ENCODE results near the gene OXCT2.
A peak's percentile ranks its signal among the peaks of the same experiment; 100 is the strongest.
"Not testable (repeated sequence)": the region's sequence is repeated elsewhere in the genome, so short reads cannot be mapped to it uniquely, and the experiment has no call there.

Gene OXCT2

DNA sequence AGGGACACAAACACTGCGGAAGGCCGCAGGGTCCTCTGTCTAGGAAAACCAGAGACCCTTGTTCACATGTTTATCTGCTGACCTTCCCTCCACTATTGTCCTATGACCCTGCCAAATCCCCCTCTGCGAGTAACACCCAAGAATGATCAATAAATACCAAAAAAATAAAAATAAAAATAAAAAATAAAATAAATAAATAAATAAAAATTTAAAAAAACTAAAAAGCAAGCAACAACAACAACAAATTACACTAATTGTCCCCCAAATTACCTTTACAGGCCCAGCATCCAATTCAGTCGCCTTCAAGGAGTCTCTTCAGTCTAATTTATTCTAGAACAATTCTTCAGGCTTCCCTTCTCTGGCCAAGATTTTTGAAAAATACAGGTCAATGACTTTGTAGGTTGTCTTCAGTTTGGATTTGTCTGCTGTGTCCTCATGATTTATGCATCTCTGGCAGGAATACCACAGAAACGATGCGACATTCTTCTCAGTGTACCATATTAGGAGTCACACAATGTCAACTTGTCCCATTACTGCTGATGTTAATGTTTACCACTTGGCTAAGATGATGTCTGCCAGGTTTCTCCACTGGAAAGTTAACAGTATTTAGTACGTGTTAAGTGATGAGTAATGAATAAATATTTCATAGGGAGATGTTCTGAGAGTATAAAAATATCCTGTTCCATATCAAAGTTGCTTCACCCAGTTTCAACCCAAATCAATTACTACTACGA, 37.8 kb upstream of the OXCT2 start:
- ChIA-PET CTCF (interaction anchor here (0.9 kb wide), 1 partner anchor 224 kb away, joined by 3 read pairs; no protein-coding TSS in a partner anchor), POLR2A (no interaction called here)
- no peak overlapping the region for H3K27ac ChIP-seq (ENCODE audit: insufficient read depth in 1 of 2, low read depth in 1 of 2, low read length in 2 of 2, poor library complexity in 1 of 2, severe bottlenecking in 2 of 2)
- 94% methylated on average over 2 of the region's 8 CpGs for WGBS (ENCODE audit: insufficient coverage)
- peaks cover 0 to 2% (median 0%) of the 10 kb centered on the region in 5 experiments for H3K9me3 ChIP-seq (ENCODE audit: control extremely low read depth in 1 of 5, control insufficient read depth in 4 of 5, insufficient read depth in 2 of 5, low read depth in 1 of 5, low read length in 4 of 5)
- H3K27me3 ChIP-seq (replicated peaks in 2 of 5; ENCODE audit: control insufficient read depth in 4 of 5, insufficient read depth in 5 of 5, low read length in 4 of 5): no peaks in the 10 kb centered on the region
- H3K4me1 ChIP-seq (ENCODE audit: control extremely low read depth in 1 of 4, control insufficient read depth in 4 of 4, insufficient read depth in 4 of 4, low read length in 3 of 4): no peaks in the 10 kb centered on the region
- DNase-seq: no peak
- no peaks in the 10 kb centered on the region for H3K36me3 ChIP-seq (ENCODE audit: control insufficient read depth in 4 of 4, insufficient read depth in 4 of 4, low read length in 3 of 4)
- H3K4me3 ChIP-seq (ENCODE audit: control insufficient read depth in 1 of 7, extremely low read depth in 1 of 7, insufficient read depth in 4 of 7, low read depth in 2 of 7, low read length in 6 of 7): no peak overlapping the region

DNA sequence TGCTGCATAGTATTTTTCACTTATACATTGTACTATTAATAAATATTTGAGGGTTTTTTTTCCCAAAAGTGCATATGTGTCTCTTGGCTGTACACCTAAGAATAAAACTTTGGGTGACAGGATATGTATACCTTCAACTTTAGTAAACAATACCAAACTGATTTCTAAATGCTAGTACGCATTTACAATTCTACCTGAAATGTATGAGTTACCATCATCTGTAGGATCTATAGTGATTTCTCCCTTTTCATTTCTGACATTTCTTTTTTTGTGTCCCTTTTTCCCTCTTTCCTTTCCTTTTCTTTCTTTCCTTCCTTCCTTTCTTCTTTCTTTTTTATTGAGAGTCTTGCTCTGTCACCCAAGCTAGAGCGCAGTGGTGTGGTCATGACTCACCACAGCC, 34.2 kb upstream of the OXCT2 start:
- ChIA-PET CTCF (interaction anchor here (1.3 to 1.7 kb wide), 2 partner anchors 11 to 102 kb away, joined by 4 read pairs; no protein-coding TSS in a partner anchor), POLR2A (no interaction called here)
- H3K4me3 ChIP-seq (ENCODE audit: control insufficient read depth in 1 of 7, extremely low read depth in 1 of 7, insufficient read depth in 4 of 7, low read depth in 2 of 7, low read length in 6 of 7): no peak overlapping the region
- peaks cover 0 to 2% (median 0%) of the 10 kb centered on the region in 5 experiments for H3K9me3 ChIP-seq (ENCODE audit: control extremely low read depth in 1 of 5, control insufficient read depth in 4 of 5, insufficient read depth in 2 of 5, low read depth in 1 of 5, low read length in 4 of 5)
- DNase-seq: no peak
- peaks cover 0 to 3% (median 0%) of the 10 kb centered on the region in 4 experiments for H3K4me1 ChIP-seq (ENCODE audit: control extremely low read depth in 1 of 4, control insufficient read depth in 4 of 4, insufficient read depth in 4 of 4, low read length in 3 of 4)
- no peak overlapping the region for H3K27ac ChIP-seq (ENCODE audit: insufficient read depth in 1 of 2, low read depth in 1 of 2, low read length in 2 of 2, poor library complexity in 1 of 2, severe bottlenecking in 2 of 2)
- no peaks in the 10 kb centered on the region for H3K36me3 ChIP-seq (ENCODE audit: control insufficient read depth in 4 of 4, insufficient read depth in 4 of 4, low read length in 3 of 4)
- H3K27me3 ChIP-seq (replicated peaks in 2 of 5; ENCODE audit: control insufficient read depth in 4 of 5, insufficient read depth in 5 of 5, low read length in 4 of 5): no peaks in the 10 kb centered on the region
- 90% methylated on average over 2 of the region's 2 CpGs for WGBS (ENCODE audit: insufficient coverage)

DNA sequence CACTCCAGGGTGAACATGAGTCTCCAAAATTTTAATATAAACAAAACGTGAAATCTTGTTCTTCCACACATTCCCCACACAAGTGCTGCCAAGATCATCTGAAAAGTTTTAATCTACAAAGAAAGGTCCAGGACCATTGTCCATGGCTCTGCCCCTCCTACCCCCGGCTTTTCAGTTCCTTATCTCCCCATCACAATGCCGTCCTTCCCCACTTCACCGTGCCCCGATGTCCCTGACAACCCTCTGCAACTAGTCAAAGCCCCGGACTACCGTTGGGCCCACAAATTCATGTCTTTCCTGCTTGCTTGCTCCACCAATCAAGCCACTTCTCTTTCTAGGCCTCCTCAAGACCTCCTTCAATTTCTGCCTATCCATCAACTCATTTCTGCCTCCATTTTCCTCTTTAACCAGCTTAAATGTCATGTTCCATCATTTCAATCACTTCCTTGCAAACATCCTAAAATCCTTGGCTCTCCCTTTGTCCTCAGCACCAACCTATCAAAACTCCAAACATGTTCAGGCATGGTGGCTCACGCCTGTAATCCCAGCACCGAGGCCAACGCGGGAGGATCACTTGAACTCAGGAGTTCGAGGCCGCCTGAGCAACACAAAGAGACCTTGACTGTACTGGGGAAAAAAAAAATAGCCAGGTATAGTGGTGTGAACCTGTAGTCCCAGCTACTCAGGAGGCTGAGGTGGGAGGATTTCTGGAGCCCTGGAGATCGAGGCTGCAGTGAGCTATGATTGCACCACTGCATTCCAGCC, 31.5 kb upstream of the OXCT2 start:
- WGBS (ENCODE audit: insufficient coverage): 92% methylated on average over 11 of the region's 14 CpGs
- H3K27ac ChIP-seq (ENCODE audit: insufficient read depth in 1 of 2, low read depth in 1 of 2, low read length in 2 of 2, poor library complexity in 1 of 2, severe bottlenecking in 2 of 2): no peak overlapping the region
- no peaks in the 10 kb centered on the region for H3K36me3 ChIP-seq (ENCODE audit: control insufficient read depth in 4 of 4, insufficient read depth in 4 of 4, low read length in 3 of 4)
- H3K27me3 ChIP-seq (replicated peaks in 2 of 5; ENCODE audit: control insufficient read depth in 4 of 5, insufficient read depth in 5 of 5, low read length in 4 of 5): no peaks in the 10 kb centered on the region
- ChIA-PET CTCF (interaction anchor here (1.3 kb wide), 1 partner anchor 12 kb away, joined by 3 read pairs; no protein-coding TSS in a partner anchor), POLR2A (no interaction called here)
- H3K9me3 ChIP-seq (ENCODE audit: control extremely low read depth in 1 of 5, control insufficient read depth in 4 of 5, insufficient read depth in 2 of 5, low read depth in 1 of 5, low read length in 4 of 5): peaks cover 0 to 2% (median 0%) of the 10 kb centered on the region in 5 experiments
- H3K4me3 ChIP-seq (ENCODE audit: control insufficient read depth in 1 of 7, extremely low read depth in 1 of 7, insufficient read depth in 4 of 7, low read depth in 2 of 7, low read length in 6 of 7): no peak overlapping the region
- DNase-seq: no peak
- peaks cover 0 to 16% (median 8%) of the 10 kb centered on the region in 4 experiments for H3K4me1 ChIP-seq (ENCODE audit: control extremely low read depth in 1 of 4, control insufficient read depth in 4 of 4, insufficient read depth in 4 of 4, low read length in 3 of 4)

DNA sequence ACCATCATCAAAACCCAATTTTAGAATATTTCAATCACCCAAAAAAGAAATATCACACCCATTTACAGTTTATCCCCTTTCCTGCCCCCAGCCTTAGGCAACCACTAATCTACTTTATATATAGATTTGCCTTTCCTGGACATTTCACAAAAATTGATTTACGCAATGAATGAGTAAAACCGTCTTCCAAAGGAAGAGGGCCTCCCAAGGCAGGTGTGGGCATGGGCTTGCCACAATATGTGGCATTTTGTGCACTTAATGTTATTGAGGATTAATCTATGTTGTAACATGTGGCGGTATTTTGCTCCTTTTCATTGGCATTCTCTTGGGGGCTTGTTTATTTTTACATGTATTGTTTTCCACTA, 29.3 kb upstream of the OXCT2 start:
- 50% methylated on average over 2 of the region's 3 CpGs for WGBS (ENCODE audit: insufficient coverage)
- CTCF ChIA-PET: interaction anchor here (0.6 to 1.4 kb wide), 7 partner anchors 10 to 152 kb away, joined by 3 to 5 read pairs (median 3); partner anchors contain the start of gene PPIE
- no peak overlapping the region for H3K27ac ChIP-seq (ENCODE audit: insufficient read depth in 1 of 2, low read depth in 1 of 2, low read length in 2 of 2, poor library complexity in 1 of 2, severe bottlenecking in 2 of 2)
- POLR2A ChIA-PET: no interaction called here
- peaks cover 0 to 16% (median 8%) of the 10 kb centered on the region in 4 experiments for H3K4me1 ChIP-seq (ENCODE audit: control extremely low read depth in 1 of 4, control insufficient read depth in 4 of 4, insufficient read depth in 4 of 4, low read length in 3 of 4)
- H3K27me3 ChIP-seq (replicated peaks in 2 of 5; ENCODE audit: control insufficient read depth in 4 of 5, insufficient read depth in 5 of 5, low read length in 4 of 5): no peaks in the 10 kb centered on the region
- no peaks in the 10 kb centered on the region for H3K9me3 ChIP-seq (ENCODE audit: control extremely low read depth in 1 of 5, control insufficient read depth in 4 of 5, insufficient read depth in 2 of 5, low read depth in 1 of 5, low read length in 4 of 5)
- H3K36me3 ChIP-seq (ENCODE audit: control insufficient read depth in 4 of 4, insufficient read depth in 4 of 4, low read length in 3 of 4): no peaks in the 10 kb centered on the region
- no peak overlapping the region for H3K4me3 ChIP-seq (ENCODE audit: control insufficient read depth in 1 of 7, extremely low read depth in 1 of 7, insufficient read depth in 4 of 7, low read depth in 2 of 7, low read length in 6 of 7)
- DNase-seq: no peak

DNA sequence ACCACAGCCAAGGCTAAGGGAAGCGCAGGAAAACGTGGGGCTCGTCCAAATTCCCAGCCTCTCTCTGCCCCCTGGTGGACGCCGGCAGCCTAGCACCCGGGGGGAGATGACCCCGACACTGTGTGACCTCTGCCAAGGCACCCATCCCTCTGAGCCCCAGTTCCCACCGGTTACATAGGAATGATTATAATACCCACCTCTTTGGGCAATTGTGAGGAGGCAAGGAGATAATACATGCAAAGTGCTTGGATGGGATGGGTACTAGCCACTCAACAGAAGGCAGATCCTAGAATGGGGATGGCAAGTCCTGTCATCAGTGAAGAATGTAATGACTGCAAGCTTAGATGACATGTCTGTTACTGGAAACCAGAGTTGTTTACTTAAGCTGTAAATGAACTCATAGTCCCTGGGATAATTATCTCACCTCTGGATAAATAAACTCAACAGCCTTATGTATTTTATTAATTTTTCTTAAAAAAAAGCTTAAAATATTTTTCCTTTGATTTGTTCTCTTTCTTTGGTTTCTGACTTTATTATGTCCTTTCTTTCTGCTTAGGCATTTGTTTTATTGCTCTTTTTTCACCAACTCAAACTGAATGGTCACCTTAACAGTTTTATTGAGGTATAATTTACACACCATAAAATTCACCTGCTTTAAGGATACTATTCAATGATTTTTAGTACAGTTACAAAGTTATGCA, 28.8 kb upstream of the OXCT2 start:
- Histone ChIP-seq H3K4me1 (ENCODE audit: control extremely low read depth in 1 of 4, control insufficient read depth in 4 of 4, insufficient read depth in 4 of 4, low read length in 3 of 4) (peaks cover 0 to 16% (median 8%) of the 10 kb centered on the region in 4 experiments), H3K27me3 (replicated peaks in 2 of 5; ENCODE audit: control insufficient read depth in 4 of 5, insufficient read depth in 5 of 5, low read length in 4 of 5) (no peaks in the 10 kb centered on the region), H3K27ac (ENCODE audit: insufficient read depth in 1 of 2, low read depth in 1 of 2, low read length in 2 of 2, poor library complexity in 1 of 2, severe bottlenecking in 2 of 2) (no peak overlapping the region), H3K4me3 (ENCODE audit: control insufficient read depth in 1 of 7, extremely low read depth in 1 of 7, insufficient read depth in 4 of 7, low read depth in 2 of 7, low read length in 6 of 7) (peak overlapping the region in 2 of 7 experiments; percentile 30 to 48), H3K9me3 (ENCODE audit: control extremely low read depth in 1 of 5, control insufficient read depth in 4 of 5, insufficient read depth in 2 of 5, low read depth in 1 of 5, low read length in 4 of 5) (no peaks in the 10 kb centered on the region), H3K36me3 (ENCODE audit: control insufficient read depth in 4 of 4, insufficient read depth in 4 of 4, low read length in 3 of 4) (no peaks in the 10 kb centered on the region)
- CTCF ChIA-PET: interaction anchor here (0.6 to 1.7 kb wide), 13 partner anchors 9 to 151 kb away, joined by 3 to 5 read pairs (median 3); partner anchors contain the start of gene PPIE
- POLR2A ChIA-PET: no interaction called here
- DNase-seq: peak; percentile 42 to 61 (median 54)
- 7% methylated on average over 7 of the region's 8 CpGs for WGBS (ENCODE audit: insufficient coverage)

DNA sequence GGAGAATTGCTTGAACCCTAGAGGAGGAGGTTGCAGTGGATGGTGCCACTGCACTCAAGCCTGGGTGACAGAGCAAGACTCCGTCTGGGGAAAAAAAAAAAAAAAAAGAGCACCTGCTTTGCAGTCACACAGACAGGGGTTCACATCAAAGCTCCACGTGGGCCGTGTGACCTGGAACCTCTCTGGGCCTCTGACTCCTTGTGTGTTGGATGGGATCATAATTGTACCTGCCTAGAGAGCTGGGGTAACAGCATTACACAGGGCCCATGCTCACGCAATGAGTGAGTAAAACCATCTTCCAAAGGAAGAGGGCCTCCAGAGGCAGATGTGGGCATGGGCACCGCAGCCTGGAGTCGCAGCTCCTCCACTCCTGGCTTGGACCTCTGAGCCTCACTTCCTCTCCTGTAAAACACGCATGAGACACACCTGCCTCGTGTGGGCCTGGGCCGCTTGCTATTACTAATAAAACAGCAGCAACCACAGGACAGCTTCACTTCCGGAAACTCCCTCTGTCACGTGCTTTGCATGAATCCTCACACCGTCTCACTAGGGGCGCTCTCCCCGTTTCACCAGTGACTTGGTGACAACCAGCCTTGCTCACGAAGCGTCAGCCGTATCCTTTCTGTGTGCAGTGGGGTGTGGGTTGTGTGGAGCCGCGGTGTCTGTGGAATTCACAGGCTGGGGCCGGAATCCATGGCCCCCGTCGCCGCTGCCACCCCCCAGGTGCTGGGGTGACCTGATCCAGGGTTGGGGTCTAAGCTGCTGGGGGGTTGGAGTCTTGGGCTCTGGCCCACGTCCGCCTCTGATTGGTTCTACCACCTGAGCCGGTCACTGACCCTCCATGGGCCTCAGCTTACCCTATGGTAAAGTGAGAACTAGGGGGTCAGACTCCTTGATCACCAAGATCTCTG, 28.0 kb upstream of the OXCT2 start:
- Histone ChIP-seq H3K4me1 (ENCODE audit: control extremely low read depth in 1 of 4, control insufficient read depth in 4 of 4, insufficient read depth in 4 of 4, low read length in 3 of 4) (peaks cover 0 to 16% (median 8%) of the 10 kb centered on the region in 4 experiments), H3K4me3 (ENCODE audit: control insufficient read depth in 1 of 7, extremely low read depth in 1 of 7, insufficient read depth in 4 of 7, low read depth in 2 of 7, low read length in 6 of 7) (peak overlapping the region in 2 of 7 experiments; percentile 30 to 48)
- POLR2A ChIA-PET; H3K36me3 ChIP-seq (ENCODE audit: control insufficient read depth in 4 of 4, insufficient read depth in 4 of 4, low read length in 3 of 4); H3K9me3 ChIP-seq (ENCODE audit: control extremely low read depth in 1 of 5, control insufficient read depth in 4 of 5, insufficient read depth in 2 of 5, low read depth in 1 of 5, low read length in 4 of 5); H3K27me3 ChIP-seq (replicated peaks in 2 of 5; ENCODE audit: control insufficient read depth in 4 of 5, insufficient read depth in 5 of 5, low read length in 4 of 5); H3K27ac ChIP-seq (ENCODE audit: insufficient read depth in 1 of 2, low read depth in 1 of 2, low read length in 2 of 2, poor library complexity in 1 of 2, severe bottlenecking in 2 of 2): not testable (repeated sequence)
- DNase-seq: peak; percentile 94 to 98 (median 97)
- 43% methylated on average over 13 of the region's 26 CpGs for WGBS (ENCODE audit: insufficient coverage)
- CTCF ChIA-PET: interaction anchor here (0.6 to 1.7 kb wide), 19 partner anchors 8 to 594 kb away, joined by 3 to 7 read pairs (median 3); partner anchors contain the start of genes HEYL and PPIE
